Embryonic facial prominence (tissue), 1 donor: ENCODE measurements around the gene CYB5A.
A peak's percentile ranks its signal among the peaks of the same experiment; 100 is the strongest.
"Not testable (repeated sequence)": the region's sequence is repeated elsewhere in the genome, so short reads cannot be mapped to it uniquely, and the experiment has no call there.

Source experiments
- DNase-seq: peaks from one replicate; pipeline ENCODE4 v3.0.0-alpha.2; 2016; ENCODE audit errors: extremely low spot score

CYB5A gene, protein sequence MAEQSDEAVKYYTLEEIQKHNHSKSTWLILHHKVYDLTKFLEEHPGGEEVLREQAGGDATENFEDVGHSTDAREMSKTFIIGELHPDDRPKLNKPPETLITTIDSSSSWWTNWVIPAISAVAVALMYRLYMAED

DNA sequence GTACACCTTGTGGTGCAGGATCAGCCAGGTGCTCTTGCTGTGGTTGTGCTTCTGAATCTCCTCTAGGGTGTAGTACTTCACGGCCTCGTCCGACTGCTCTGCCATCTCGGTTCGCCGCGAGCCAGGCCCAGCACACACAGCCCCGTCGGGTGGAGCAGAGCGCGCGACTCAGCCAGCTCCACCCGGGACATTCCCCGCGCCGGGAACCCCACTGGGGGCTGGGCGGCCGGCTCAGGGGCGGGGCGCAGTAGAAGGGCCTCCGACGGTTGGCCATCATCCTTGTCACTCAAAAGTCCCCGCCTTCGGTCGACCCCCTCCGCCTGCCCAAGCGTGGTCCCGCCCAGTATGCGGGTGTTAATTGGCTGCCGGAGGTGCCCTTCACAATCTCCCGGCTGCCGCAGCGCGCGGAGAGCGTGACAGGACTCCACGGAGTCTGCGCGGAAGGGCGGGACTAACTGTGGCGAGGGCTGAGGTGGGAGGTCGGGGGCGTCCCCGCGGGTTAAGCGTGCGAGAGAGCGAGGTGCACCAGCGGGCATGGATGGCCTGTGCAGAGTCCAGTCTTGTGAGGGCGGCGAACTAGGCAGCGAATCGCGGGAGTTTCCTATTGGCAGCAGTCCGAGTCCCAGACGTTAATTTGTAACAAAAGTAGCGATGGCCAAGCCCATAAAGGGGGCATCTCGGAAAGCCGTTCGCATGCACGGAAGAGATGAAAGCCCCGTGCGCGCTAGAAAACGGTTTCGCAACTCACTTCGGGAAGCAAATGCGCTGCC lies at the start of gene CYB5A:
Gene CYB5A, minus strand, starts transcription at position 193 of the 770 bp plus-strand sequence. Its CDS starts 88 bp downstream, at position 105.
- peak; percentile 94 for DNase-seq

DNA sequence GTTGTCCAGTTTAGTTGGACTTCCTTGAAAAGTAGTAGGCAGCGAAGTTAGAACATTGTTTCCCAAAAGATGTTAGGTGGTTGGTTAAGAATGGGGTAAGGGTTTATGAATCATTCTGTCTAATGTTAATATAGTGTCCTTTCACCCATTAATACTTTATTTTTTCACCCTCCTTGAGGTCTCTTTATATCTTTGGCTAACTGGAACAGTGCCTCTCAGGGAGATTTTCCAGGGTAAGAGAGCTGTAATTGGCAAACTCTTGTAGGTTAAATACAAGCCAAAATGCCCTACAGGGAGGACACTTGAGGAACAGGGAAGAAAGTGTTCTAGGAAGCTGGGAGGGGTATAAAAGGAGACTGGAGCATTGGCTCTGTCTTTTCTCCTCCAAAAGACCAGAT lies 46.1 kb upstream of the CYB5A start:
- no peak for DNase-seq

DNA sequence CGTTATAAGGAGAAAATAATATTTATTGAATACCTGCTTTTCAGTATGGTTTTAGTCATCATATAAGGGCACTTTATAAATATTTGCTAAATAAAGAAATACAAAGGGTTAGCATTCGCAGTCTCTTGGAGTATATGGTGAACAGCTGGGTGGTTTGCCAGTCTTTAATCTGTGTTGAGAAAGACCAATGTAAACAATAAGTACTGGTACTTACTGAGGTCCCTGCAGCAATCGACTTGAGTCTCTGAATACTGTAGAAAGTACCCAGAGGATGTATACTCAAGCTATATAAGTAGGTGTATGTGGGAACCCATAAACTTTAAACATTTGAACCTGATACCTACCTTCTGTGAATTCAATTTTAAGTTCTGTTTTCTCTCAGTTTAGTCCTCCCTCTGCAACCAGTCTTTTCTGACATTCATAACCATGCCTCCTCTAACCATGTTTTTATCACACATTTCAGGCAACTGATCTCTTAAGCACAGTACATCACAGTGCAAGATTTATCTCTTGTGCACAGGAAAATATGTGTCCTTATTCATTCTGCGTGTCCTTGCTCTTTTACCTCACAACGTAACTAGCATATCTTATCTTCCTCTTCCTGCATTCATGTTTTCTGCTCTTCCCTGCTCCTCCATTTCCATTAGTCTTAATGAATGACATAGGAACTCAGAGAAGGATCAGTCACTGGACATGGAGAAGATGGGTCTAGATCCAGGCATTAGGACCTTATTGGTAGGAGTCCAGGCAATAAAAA lies 45.6 kb upstream of the CYB5A start:
- DNase-seq: no peak

DNA sequence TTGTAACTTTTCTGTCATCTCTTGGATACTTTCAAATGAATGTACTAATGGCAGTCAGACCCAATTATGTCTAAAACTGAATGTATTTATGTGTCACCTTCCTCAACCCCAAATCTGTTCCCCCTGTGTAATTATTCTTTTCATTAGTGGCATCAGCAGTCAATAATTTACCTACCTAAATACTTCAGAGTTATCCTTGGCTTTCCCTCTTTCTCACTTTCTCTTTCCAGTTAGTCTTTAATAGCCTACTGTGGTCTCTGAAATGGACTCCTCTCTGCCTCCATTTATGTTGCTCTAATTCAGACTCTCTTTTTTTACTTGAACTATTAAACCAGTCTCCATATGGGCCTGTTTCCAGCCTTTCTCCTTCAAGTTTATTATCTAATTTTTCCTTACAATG lies 44.9 kb upstream of the CYB5A start:
- no peak for DNase-seq

DNA sequence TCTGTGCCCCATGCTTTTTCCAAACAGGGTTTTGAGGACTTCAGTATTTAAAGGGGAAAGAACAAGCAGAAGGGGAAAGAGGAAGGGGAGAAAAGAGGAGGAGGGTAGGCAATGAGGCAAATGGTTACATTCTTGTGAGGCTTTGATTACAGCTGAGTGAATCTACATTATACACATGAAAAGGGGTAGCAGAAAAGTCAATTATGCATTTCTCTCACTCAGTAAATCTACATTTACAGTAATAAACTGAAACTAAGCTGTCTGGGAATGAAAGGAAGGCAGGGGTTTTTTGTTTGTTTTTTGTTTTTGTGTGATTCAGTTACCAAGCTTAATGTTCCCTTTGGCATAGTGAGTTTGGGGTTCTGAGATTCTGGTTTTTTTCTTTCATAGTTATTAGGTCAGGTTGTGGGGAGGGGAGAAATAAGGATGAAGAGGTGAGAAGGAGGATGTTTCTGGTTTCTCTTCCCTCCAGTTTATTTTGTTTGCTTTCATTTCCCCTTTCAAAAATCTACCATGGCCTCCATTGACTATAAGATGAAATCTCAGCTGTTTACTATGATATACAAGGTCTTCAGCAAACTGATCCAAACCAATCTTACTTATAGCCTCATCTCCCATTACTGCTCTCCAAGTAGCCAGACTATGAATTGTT lies 42.6 kb upstream of the CYB5A start:
- no peak for DNase-seq

DNA sequence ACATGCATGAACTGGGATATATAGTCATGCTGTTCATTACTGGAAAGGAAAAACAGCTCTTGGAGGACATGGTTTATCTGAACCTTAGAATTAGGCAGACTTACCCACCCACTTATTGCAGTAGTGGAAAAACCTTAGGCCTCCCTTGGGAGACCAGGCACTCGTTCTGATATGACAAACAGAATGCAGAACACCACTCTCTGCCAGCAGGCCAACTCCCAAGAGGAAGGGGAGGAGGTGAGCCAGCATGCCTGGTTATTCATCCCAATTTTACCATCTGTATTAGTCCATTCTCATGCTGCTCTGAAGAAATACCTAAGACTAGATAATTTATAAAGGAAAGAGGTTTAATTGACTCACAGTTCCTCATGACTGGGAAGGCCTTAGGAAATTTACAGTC lies 41.3 kb upstream of the CYB5A start:
- no peak for DNase-seq

DNA sequence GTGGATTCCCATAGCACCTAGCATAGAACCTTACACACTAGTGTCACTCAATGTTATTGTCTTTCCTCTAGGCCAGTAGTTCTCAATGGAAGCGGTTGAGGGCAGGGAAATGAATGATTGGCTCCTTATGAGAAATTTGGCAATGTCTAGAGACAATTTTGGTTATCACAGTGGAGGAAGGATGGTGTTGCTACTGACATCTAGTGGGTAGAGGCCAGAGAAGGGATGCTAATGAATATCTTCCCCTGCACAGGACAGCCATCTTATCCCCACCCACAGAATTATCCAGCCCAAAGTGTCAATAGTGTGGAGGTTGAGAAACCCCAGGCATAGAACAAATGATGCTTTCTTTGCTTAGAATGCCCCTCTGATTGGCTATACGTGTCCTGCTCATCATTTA lies 39.6 kb upstream of the CYB5A start:
- DNase-seq: no peak

DNA sequence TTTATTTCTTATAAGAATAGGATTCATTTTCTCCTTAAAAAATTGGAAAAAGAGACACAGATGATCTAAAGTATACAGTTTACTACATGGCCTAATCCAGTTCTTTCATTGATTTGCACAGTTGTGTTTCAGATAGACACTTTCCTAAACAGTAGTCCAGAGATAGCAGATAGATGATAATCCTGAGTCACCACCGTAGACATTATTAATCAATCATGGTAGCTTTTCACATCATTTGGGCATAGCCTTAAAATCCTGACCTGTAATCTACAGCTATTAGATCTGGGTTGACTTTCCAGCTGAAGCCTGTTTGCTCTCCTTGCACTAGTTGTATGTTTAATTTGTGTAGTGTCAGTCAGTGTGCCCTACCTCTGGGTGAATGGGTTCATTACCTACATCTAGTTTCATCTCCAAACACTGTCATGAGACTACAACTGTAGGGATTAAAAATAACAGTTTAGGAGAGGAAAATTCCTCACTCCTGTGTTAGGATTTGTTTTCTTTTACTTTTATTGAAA lies 38.0 kb upstream of the CYB5A start:
- DNase-seq: no peak

DNA sequence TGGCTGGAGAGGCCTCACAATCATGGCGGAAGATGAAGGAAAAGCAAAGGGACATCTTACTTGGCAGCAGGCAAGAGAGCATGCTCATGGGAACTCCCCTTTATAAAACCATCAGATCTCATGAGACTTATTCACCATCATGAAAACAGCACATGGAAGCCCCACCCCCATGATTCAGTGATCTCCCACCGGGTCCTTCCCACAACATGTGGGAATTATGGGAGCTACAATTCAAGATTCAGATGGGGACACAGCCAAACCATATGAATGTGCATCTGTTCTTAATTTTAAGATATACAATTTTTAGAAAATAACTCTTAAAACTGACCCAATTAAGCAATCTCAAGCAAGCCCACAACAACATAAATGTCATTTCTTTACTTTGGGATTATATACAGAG lies 36.4 kb upstream of the CYB5A start:
- no peak for DNase-seq

DNA sequence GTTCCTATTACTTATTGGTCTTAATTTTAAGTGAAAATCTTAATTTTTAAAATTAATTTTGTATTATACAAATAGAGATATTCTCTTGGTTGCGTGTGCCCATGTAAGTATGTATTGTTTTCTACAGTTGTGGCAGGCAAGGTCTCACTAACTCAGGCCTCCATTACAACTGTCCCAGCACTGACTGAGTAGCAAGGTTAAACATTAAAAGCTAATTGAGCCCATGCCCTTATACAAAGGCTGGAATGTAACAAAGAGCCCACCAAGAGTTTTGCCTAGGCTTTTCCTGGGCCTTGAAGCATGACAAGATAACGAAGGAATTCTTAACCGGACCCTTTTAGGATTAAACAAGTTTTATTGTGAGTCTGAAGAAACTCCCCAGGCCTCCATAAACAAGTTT lies 35.0 kb upstream of the CYB5A start:
- not testable (repeated sequence) for DNase-seq

DNA sequence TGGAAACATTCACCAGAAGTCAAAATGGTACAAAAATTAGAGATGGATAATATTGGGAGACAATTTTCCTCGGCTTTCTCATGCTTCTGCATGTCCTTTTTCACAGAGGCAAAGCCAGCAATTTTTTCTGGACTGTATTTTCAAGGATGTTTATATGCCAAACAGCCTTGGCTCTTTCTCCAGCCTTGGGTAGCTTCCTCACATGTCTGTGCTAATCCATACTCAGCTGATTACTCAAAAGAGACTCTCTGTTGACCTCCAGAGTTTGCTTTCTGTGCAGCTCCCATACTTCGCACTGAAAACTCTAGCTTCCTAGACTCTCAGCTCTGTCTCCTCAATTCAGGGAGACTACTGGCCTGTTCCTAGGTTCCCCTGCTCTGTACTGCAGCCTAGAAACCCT lies 34.5 kb upstream of the CYB5A start:
- DNase-seq: no peak

DNA sequence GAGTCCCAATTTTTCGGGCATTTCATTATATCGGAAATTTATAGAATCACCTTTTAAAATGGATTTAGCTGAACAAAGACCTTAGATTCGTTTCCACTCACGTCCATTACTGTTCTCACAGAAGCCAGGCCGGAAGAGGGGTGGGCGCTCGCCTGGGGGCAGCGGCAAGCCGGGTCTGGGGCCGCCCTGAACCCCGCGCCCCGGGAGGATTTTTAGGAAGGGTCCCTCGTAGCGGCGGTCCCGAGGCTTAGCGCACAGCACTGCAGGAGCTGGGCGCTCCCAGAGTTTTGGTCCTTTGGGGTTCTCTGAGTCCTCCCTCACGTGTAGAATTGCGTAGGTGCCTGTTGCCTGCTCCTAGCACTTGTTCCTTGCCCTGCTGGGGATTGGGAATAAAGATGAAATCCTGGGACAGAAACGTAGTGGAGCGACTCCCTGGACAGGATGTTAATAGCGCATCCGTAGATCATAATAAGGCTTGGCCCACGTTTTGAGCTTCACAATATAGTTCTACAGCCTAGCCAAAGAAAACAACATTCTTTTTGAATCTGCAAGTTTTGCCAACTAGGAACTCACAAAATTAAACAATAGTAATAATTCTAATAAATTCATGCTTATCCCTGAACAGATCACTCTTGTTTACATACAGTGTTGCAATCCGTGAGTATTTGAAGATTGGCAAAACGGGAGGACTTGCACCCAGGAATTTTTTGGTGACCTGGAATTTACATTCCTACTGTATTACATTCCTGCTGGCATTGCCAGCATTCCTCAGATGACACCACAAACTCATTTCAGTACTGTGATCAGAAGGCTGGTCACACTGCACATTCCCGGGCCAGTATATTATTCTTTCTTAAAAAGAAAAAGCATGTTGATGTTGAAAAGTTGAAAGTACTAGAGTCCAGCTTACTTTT lies 24.8 kb upstream of the CYB5A start:
- no peak for DNase-seq

DNA sequence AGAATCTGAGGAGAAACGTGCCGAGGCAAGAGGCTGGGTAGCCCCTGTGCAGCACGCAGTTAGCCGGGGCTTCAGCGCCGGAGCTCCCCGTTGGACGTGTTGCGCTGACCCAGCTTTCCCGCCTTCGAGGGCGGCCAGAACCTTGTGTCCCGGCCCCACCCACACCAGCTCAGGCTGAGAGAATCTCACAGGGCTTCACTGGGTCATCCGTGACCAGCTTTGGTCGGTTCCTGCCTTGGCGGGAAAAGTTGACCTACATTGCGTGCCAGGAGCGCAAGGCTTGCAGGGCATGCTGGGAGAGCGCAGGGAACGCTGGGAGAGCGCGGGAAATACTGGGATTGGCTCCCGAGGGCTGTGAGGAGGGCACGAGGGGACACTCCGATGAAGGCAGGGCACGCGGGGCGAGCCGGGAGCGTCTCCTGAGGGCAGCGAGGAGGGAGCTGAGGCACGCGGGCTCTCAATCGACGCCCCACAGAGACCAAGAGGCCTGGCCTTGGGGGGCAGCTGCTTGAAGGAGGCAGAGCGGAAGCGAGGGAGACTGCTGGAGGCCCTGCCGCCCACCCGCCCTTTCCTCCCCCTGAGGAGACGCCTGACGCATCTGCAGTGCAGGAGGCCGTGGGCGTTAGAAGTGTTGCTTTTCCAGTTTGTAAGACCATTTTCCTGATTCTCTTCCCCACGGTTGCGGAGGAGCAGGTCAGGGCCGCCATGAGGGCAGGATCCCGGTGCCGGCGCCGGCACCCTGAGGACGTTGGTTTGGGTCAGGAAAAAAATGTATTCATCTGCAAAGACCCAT lies 23.9 kb upstream of the CYB5A start, which contains the start of gene C18orf63:
Gene C18orf63, plus strand, starts transcription at position 376 of the 793 bp plus-strand sequence. CDS start 2,027 bp downstream, outside the sequence.
- no peak for DNase-seq

DNA sequence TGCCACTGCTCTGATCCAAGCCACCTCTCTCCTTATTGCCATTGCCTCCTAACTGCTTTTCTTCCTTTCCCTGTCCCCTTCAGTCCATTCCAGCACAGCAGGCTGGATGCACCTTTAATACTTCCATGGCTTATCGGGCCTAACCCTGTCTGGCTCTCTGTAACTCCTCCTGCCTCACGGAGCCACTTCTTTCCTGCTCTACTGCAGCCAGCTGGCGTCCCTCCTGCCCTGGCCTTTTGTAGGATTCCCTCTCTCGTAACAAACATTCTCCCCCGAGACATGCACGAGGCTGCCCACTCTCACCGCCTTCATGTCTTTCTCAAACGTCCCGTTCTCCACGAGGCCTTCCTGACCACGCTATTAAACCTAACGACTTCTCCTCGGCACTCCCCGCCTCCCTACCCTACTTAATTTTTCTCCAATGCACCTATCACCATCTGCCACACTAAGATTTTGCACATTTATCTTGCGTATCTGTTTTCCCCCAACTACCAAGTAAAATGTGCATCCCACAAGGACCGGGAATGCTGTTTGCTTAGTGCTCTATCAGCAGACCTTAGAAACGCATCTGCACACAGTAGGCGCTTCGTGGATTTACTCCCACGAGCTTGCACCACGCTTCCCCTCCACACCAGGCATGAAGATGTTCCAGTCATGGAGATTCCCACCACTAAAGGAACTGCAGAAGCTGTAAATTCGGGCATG lies 23.1 kb upstream of the CYB5A start:
- DNase-seq: no peak

DNA sequence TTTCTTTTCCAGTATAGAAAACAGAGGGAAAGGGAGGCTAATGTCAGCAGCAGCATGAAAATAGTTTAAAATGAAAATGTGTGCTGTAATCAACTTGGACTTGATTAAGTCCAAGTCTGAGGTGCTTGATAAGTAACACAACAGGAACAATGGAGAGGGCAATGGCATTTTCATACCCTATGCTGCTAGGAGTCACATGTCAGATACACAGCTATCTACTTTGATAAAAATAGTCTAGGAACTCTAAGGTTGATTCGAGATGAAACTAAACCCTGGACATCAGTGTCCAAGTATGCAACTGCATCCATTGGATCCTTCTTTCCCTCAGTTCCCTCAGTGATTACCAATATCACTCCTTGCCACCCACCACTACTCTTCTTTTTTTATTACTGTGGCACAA lies 19.2 kb upstream of the CYB5A start:
- DNase-seq: no peak

DNA sequence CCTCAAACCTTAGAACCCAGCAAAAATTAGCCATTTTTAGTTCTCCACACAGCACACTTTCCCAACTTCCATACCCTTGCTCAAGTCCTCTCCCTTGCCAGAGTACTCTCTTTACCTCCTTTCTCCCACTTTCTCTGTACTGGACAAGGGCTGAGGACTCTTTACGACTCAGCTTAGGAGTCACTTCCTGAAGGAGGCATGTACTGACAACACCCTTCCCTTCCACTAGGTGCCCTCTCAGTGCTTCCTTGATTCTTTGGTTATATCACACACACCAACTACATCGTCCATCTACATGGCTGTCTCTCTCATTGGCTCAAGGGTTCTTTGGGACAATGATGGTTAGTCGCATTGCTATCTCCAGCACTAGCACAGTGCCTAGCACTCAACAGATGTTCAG lies 18.6 kb upstream of the CYB5A start:
- DNase-seq: no peak

DNA sequence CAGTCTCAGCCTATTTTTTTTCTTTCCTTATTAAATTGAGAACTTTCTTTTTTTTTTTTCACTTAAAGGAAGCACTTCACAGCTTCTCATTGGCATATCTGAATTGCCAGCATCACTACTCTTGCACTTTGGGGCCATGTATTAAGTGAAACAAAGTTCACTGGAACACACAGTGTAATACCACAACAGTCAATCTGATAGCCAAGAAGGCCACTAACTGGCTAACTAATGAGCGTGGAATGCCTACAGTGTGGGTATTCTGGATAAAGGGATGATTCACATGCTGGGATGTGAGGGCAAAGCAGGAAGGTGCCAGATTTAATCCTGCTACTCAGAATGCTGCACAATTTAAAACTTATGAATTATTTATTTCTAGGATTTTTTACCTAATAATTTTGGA lies 12.2 kb upstream of the CYB5A start:
- no peak for DNase-seq

DNA sequence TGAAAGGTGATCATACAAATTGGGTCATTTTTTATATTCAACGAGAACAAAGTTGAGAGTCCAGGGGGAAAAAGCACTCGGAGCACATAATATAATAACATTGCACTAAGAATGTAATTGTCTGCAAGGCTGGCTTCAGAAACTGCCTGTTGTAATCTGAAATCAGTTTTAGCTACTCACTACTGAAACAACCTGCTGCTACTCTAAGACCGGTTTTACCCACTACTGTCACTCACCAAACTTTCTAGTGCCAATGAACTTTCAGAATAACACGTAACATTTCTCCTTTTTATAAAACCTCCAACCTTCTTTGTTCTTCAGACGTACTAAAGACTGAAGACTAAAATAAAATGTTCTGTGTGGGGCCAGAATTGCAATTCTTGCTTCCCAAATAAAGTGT lies 11.5 kb upstream of the CYB5A start:
- DNase-seq: no peak

DNA sequence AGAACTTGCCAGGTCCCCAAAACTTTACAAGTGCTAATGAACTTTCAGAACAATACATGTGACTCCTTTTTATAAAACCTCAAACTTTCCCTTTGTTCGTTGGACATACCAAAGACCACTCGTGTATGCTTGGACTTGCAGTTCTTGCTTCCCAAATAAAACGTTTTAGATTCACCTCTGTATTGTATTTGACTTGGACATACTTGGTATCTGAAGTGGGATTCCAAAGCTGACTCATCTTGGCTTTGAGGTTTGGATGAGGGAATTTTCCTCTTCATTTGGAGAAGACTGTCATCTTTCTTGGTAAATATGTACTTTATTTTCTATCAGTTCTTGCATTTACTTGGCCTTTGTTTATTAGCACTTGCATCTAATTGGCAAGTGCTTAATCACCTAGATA lies 8.0 kb upstream of the CYB5A start:
- DNase-seq: no peak

DNA sequence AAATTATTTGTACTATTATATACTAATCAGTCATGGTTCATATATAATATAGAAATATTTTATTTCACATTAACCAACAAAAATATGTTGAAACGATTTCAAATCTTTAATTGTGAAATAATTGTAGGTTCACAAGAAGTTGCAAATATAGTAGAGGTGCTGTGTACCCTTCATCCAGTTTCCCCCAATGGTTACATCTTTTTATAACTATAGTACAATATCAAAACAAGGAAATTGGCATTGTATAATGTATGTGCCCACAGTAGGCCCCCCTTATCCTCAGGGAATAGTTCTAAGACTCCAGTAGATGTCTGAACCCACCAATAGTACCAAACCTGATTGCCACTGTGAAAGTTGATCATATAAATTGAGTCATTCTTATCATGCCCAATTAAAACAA lies 7.4 kb upstream of the CYB5A start:
- no peak for DNase-seq
